ENCODE data around the gene KCNA5. TPM values are rescaled to one million over a fixed set of nuclear protein-coding genes. Genes with fewer than 3 reads are reported as not detected.

Gene KCNA5
- total and polyA plus RNA-seq, 9 of the 15 experiments (the other 6 are each of a cell fraction or from before 2014, with no cell fraction given): not detected

DNA sequence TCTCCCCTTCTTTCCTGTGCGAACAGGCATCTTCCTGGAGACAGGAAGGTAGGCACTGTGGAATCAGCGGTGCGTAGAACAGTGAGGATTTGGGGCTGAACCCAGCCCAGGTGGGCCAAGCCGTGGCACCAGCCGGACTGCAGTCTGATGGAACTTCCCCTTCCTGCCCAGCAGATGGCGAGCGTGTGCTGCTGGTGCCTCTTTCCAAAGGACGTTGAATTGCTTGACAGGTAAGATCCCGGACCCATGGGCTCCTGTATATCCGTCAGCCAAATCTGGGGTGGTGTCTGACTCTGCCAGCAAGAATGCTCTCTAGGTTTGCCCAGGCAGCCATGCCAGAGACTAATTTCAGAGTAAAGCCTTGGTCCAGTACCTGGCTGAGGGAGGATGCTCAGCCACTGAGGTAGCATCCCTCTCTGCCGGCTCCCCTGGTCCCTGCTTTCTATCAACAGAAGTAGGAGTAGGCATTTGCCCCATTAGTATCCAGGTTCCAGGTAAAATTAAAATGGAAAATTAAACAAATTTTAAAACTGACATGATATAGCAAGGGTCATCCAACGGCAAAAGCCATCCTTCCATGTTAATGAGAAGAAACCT is 21.1 kb upstream of the KCNA5 start:
- Histone ChIP-seq H2AFZ (ENCODE audit: low read depth, low read length) (no peak overlapping the region), H3K9ac (ENCODE audit: insufficient read depth in 1 of 2, low read depth in 2 of 2, low read length in 2 of 2) (no peak overlapping the region), H3K27ac (ENCODE audit: extremely low read depth, low read depth, low read length) (no peak overlapping the region), H4K20me1 (replicated peaks; ENCODE audit: control insufficient read depth, insufficient read depth, low read length) (no peaks in the 10 kb centered on the region; the same call in 1 of the 2 replicates), H3K9me3 (replicated peaks; ENCODE audit: control insufficient read depth, insufficient read depth, low read depth, low read length) (no peaks in the 10 kb centered on the region), H3K27me3 (ENCODE audit: control insufficient read depth in 2 of 2, insufficient read depth in 2 of 2, low read length in 2 of 2) (peaks cover 0 to 15% of the 10 kb centered on the region in 2 experiments; a peak in 2 of 5 replicates), H3K4me3 (no peak overlapping the region), H3K9me1 (ENCODE audit: control insufficient read depth, insufficient read depth, low read length) (no peaks in the 10 kb centered on the region), H3K4me1 (replicated peaks in 1 of 2; ENCODE audit: control insufficient read depth in 2 of 2, insufficient read depth in 2 of 2, low read length in 2 of 2) (peaks cover 0 to 6% of the 10 kb centered on the region in 2 experiments; a peak in 3 of 5 replicates), H3K4me2 (ENCODE audit: insufficient read depth, low read length) (no peak overlapping the region), H3K79me2 (ENCODE audit: control insufficient read depth, insufficient read depth, low read length) (no peaks in the 10 kb centered on the region), H3K36me3 (ENCODE audit: control insufficient read depth, insufficient read depth, low read length) (no peaks in the 10 kb centered on the region)
- DNase-seq (ENCODE audit: extremely low read depth in 1 of 4, low spot score in 3 of 4) (peak; percentile 34 to 67 (median 62)), FAIRE-seq (peak; percentile 67), ATAC-seq (peak; percentile 74; the same call in 2 of the 3 replicates)
- WGBS (ENCODE audit: insufficient coverage, low coverage, missing lambda C conversion rate): 2% methylated on average over 9 of the region's 12 CpGs
- CTCF ChIA-PET (ENCODE audit: low intra/inter-chr PET ratio): interaction anchor here (0.7 to 1.9 kb wide), 2 partner anchors 60 to 62 kb away, joined by 3 to 21 read pairs; no protein-coding TSS in a partner anchor
- no TSS peak for BruUV-seq (replicated peaks)
- intact Hi-C loops (cut with micrococcal nuclease): loop anchor here (1.0 kb wide), 1 partner anchor 62 kb away; no protein-coding TSS in a partner anchor
- in situ Hi-C loops (cut with MboI): no loop called here
- POLR2A ChIA-PET: no interaction called here
- no peak for TF ChIP-seq ASH1L (IDR thresholded peaks at IDR 0.05; ENCODE audit: borderline replicate concordance, low read depth, partially characterized antibody)
- peak; percentile 32 to 67; a peak in 3 of 4 replicates for TF ChIP-seq RAD21 (CRISPR knock-in tag; conservative IDR thresholded peaks at IDR 0.05 in 1 of 2, IDR thresholded peaks at IDR 0.05 in 1 of 2)
- no peak for TF ChIP-seq CBFA2T3 (IDR thresholded peaks at IDR 0.05)
- TF ChIP-seq ATF1 (CRISPR knock-in tag; IDR thresholded peaks at IDR 0.05): no peak
- TF ChIP-seq ATF1 (tag; IDR thresholded peaks at IDR 0.05): no peak
- peak; percentile 62 to 79 (median 65) for TF ChIP-seq CTCF (IDR thresholded peaks at IDR 0.05 in 2 of 3, conservative IDR thresholded peaks at IDR 0.05 in 1 of 3; ENCODE audit: insufficient read depth in 2 of 3, low read depth in 1 of 3, low read length in 3 of 3)
- peak; percentile 49 for TF ChIP-seq SMC3 (conservative IDR thresholded peaks at IDR 0.05; ENCODE audit: insufficient read depth, low read depth, low read length)
- peak; percentile 24; the same call in 1 of the 2 replicates for TF ChIP-seq REST (IDR thresholded peaks at IDR 0.05; ENCODE audit: borderline replicate concordance)
- TF ChIP-seq REST (CRISPR knock-in tag; IDR thresholded peaks at IDR 0.05; ENCODE audit: low read depth): no peak
